ENCODE data around the gene VAMP5.

GRCh38 chr2:85542777-85543176 is 41.5 kb upstream of the VAMP5 start:
- TF ChIP-seq SP1 (IDR thresholded peaks at IDR 0.05) (no peak), PKNOX1 (IDR thresholded peaks at IDR 0.05) (no peak), HDGF (IDR thresholded peaks at IDR 0.05; ENCODE audit: borderline replicate concordance) (no peak), BHLHE40 (IDR thresholded peaks at IDR 0.05; ENCODE audit: borderline replicate concordance) (no peak), ZNF384 (IDR thresholded peaks at IDR 0.05) (no peak), CTBP1 (IDR thresholded peaks at IDR 0.05; ENCODE audit: borderline replicate concordance) (no peak), FOXM1 (IDR thresholded peaks at IDR 0.05; ENCODE audit: borderline replicate concordance) (no peak), FOXA1 (IDR thresholded peaks at IDR 0.05) (no peak)

Data from HEK293T (cell line).